ENCODE measurements around the gene SCARB1. TPM values are rescaled to one million over a fixed set of nuclear protein-coding genes. Genes with fewer than 3 reads are reported as not detected.
A peak's percentile ranks its signal among the peaks of the same experiment; 100 is the strongest.

SCARB1 gene
- total and polyA plus RNA-seq, 2 of the 13 experiments (the other 11 are each of a cell fraction or from before 2014, with no cell fraction given) = 63.4 to 160 TPM

- TF ChIP-seq UBTF (CRISPR knock-in tag; IDR thresholded peaks at IDR 0.05) = no peak
- no peak for TF ChIP-seq HDAC1 (CRISPR knock-in tag; IDR thresholded peaks at IDR 0.05)
- no peak for TF ChIP-seq MED8 (CRISPR knock-in tag; IDR thresholded peaks at IDR 0.05; ENCODE audit: insufficient replicate concordance)
- no peak for TF ChIP-seq MIER2 (CRISPR knock-in tag; IDR thresholded peaks at IDR 0.05)
- no peak for TF ChIP-seq PREB (CRISPR knock-in tag; IDR thresholded peaks at IDR 0.05)
- no peak for TF ChIP-seq ELF4 (CRISPR knock-in tag; IDR thresholded peaks at IDR 0.05; ENCODE audit: borderline replicate concordance)
- no peak for TF ChIP-seq CCDC6 (CRISPR knock-in tag; IDR thresholded peaks at IDR 0.05)
- TF ChIP-seq JUN (CRISPR knock-in tag; IDR thresholded peaks at IDR 0.05) = no peak
- TF ChIP-seq KLF16 (CRISPR knock-in tag; IDR thresholded peaks at IDR 0.05) = no peak
- no peak for TF ChIP-seq ATAD3A (CRISPR knock-in tag; IDR thresholded peaks at IDR 0.05)
- 0 out of 2 replicates have a peak, but pooled peaks have one; percentile 19 for TF ChIP-seq TARDBP (CRISPR knock-in tag; IDR thresholded peaks at IDR 0.05)
- no peak for TF ChIP-seq ZNF713 (CRISPR knock-in tag; IDR thresholded peaks at IDR 0.05)
- no peak for TF ChIP-seq ZNF512 (CRISPR knock-in tag; IDR thresholded peaks at IDR 0.05)
- TF ChIP-seq FOSL2 (CRISPR knock-in tag; IDR thresholded peaks at IDR 0.05) = no peak
- TF ChIP-seq NFE2L1 (CRISPR knock-in tag; IDR thresholded peaks at IDR 0.05; ENCODE audit: borderline replicate concordance) = no peak
- peak; percentile 85; the same call in 1 of the 2 replicates for TF ChIP-seq ZNF710 (CRISPR knock-in tag; IDR thresholded peaks at IDR 0.05; ENCODE audit: borderline replicate concordance)
- no peak for TF ChIP-seq ZBTB21 (CRISPR knock-in tag; IDR thresholded peaks at IDR 0.05)
- no peak for TF ChIP-seq ZNF205 (CRISPR knock-in tag; IDR thresholded peaks at IDR 0.05)
- TF ChIP-seq SAFB2 (CRISPR knock-in tag; IDR thresholded peaks at IDR 0.05; ENCODE audit: borderline replicate concordance, low read depth) = no peak
- no peak for TF ChIP-seq KDM2A (CRISPR knock-in tag; IDR thresholded peaks at IDR 0.05; ENCODE audit: borderline replicate concordance, low read depth)
- no peak for TF ChIP-seq ZBTB1 (CRISPR knock-in tag; IDR thresholded peaks at IDR 0.05; ENCODE audit: borderline replicate concordance)
- TF ChIP-seq HNRNPK (IDR thresholded peaks at IDR 0.05; ENCODE audit: low read depth, low read length, poor library complexity, severe bottlenecking) = no peak
Observed at GRCh38 chr12:124853781-124854636, 9.7 kb downstream of the SCARB1 start (continued).
